ENCODE data around the gene TCP10L. TPM values are rescaled to one million over a fixed set of nuclear protein-coding genes. Genes with fewer than 3 reads are reported as not detected.
A peak's percentile ranks its signal among the peaks of the same experiment; 100 is the strongest.

The TCP10L gene
- total and polyA plus RNA-seq, 2 of the 13 experiments (the other 11 are each of a cell fraction or from before 2014, with no cell fraction given), result 0.90 to 2.4 TPM

- TF ChIP-seq, protein P1, sequence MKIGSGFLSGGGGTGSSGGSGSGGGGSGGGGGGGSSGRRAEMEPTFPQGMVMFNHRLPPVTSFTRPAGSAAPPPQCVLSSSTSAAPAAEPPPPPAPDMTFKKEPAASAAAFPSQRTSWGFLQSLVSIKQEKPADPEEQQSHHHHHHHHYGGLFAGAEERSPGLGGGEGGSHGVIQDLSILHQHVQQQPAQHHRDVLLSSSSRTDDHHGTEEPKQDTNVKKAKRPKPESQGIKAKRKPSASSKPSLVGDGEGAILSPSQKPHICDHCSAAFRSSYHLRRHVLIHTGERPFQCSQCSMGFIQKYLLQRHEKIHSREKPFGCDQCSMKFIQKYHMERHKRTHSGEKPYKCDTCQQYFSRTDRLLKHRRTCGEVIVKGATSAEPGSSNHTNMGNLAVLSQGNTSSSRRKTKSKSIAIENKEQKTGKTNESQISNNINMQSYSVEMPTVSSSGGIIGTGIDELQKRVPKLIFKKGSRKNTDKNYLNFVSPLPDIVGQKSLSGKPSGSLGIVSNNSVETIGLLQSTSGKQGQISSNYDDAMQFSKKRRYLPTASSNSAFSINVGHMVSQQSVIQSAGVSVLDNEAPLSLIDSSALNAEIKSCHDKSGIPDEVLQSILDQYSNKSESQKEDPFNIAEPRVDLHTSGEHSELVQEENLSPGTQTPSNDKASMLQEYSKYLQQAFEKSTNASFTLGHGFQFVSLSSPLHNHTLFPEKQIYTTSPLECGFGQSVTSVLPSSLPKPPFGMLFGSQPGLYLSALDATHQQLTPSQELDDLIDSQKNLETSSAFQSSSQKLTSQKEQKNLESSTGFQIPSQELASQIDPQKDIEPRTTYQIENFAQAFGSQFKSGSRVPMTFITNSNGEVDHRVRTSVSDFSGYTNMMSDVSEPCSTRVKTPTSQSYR (CRISPR knock-in tag; IDR thresholded peaks at IDR 0.05; ENCODE audit: borderline replicate concordance), result peak; percentile 44; the same call in 1 of the 2 replicates
- TF ChIP-seq ZNF225 (CRISPR knock-in tag; IDR thresholded peaks at IDR 0.05), result peak; percentile 89
- TF ChIP-seq CREB3 (CRISPR knock-in tag; IDR thresholded peaks at IDR 0.05), result no peak
- TF ChIP-seq, protein P2, sequence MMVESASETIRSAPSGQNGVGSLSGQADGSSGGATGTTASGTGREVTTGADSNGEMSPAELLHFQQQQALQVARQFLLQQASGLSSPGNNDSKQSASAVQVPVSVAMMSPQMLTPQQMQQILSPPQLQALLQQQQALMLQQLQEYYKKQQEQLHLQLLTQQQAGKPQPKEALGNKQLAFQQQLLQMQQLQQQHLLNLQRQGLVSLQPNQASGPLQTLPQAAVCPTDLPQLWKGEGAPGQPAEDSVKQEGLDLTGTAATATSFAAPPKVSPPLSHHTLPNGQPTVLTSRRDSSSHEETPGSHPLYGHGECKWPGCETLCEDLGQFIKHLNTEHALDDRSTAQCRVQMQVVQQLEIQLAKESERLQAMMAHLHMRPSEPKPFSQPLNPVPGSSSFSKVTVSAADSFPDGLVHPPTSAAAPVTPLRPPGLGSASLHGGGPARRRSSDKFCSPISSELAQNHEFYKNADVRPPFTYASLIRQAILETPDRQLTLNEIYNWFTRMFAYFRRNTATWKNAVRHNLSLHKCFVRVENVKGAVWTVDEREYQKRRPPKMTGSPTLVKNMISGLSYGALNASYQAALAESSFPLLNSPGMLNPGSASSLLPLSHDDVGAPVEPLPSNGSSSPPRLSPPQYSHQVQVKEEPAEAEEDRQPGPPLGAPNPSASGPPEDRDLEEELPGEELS (CRISPR knock-in tag; IDR thresholded peaks at IDR 0.05), result peak; percentile 77
- TF ChIP-seq TCF12 (IDR thresholded peaks at IDR 0.05), result no peak
- TF ChIP-seq TCF12 (CRISPR knock-in tag; IDR thresholded peaks at IDR 0.05), result 0 out of 2 replicates have a peak, but pooled peaks have one; percentile 36
- TF ChIP-seq, protein P3, sequence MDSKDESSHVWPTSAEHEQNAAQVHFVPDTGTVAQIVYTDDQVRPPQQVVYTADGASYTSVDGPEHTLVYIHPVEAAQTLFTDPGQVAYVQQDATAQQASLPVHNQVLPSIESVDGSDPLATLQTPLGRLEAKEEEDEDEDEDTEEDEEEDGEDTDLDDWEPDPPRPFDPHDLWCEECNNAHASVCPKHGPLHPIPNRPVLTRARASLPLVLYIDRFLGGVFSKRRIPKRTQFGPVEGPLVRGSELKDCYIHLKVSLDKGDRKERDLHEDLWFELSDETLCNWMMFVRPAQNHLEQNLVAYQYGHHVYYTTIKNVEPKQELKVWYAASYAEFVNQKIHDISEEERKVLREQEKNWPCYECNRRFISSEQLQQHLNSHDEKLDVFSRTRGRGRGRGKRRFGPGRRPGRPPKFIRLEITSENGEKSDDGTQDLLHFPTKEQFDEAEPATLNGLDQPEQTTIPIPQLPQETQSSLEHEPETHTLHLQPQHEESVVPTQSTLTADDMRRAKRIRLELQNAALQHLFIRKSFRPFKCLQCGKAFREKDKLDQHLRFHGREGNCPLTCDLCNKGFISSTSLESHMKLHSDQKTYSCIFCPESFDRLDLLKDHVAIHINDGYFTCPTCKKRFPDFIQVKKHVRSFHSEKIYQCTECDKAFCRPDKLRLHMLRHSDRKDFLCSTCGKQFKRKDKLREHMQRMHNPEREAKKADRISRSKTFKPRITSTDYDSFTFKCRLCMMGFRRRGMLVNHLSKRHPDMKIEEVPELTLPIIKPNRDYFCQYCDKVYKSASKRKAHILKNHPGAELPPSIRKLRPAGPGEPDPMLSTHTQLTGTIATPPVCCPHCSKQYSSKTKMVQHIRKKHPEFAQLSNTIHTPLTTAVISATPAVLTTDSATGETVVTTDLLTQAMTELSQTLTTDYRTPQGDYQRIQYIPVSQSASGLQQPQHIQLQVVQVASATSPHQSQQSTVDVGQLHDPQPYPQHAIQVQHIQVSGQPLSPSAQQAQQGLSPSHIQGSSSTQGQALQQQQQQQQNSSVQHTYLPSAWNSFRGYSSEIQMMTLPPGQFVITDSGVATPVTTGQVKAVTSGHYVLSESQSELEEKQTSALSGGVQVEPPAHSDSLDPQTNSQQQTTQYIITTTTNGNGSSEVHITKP (CRISPR knock-in tag; IDR thresholded peaks at IDR 0.05; ENCODE audit: low read depth), result peak; percentile 36; the same call in 1 of the 2 replicates
- TF ChIP-seq CSRNP2 (CRISPR knock-in tag; conservative IDR thresholded peaks at IDR 0.05; ENCODE audit: low read depth), result no peak
- TF ChIP-seq GATAD2A (CRISPR knock-in tag; IDR thresholded peaks at IDR 0.05), result peak; percentile 49
- TF ChIP-seq PRMT3 (CRISPR knock-in tag; IDR thresholded peaks at IDR 0.05; ENCODE audit: borderline replicate concordance, low read depth), result peak; percentile 58; the same call in 1 of the 2 replicates
- TF ChIP-seq ZNF670 (CRISPR knock-in tag; IDR thresholded peaks at IDR 0.05; ENCODE audit: borderline replicate concordance), result peak; percentile 60; the same call in 1 of the 2 replicates
- peak; percentile 52 for TF ChIP-seq FOSL2 (CRISPR knock-in tag; IDR thresholded peaks at IDR 0.05)
- no peak for TF ChIP-seq ZNF597 (CRISPR knock-in tag; IDR thresholded peaks at IDR 0.05)
- no peak for TF ChIP-seq SOX6 (IDR thresholded peaks at IDR 0.05)
- TF ChIP-seq SOX6 (CRISPR knock-in tag; IDR thresholded peaks at IDR 0.05), result peak; percentile 39
Measured at GRCh38 chr21:32569261-32570230, 15.8 kb downstream of the TCP10L start (continued).

Measured in HepG2 (cell line).